Measurements from ENCODE around the gene NRG2. TPM values are rescaled to one million over a fixed set of nuclear protein-coding genes. Genes with fewer than 3 reads are reported as not detected.

Gene NRG2
- total and polyA plus RNA-seq, 2 of the 8 experiments (the other 6 are each of a cell fraction or from before 2014, with no cell fraction given): 0.27 to 0.54 TPM

DNA sequence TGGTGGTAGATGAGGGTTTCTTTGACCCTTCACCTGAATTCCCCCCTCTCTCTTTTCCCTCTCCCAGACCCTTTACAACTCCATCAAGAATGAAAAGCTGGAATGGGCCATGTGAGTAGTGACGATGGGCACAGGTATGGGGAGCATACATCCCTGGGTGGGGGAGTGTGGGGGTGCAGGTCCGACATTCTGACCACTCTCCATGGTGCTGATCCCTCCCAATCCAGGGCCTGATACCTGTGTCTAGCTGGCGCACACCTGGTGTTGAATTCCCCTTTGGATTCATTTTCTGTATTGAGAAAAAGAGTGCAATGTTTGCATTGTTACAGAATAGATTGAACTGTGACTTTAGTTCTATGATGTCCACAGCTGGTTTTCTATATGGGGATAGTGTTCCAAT lies 207.4 kb downstream of the NRG2 start:
- no peak overlapping the region for H2BK20ac ChIP-seq (ENCODE audit: low read length)
- H4K20me1 ChIP-seq (replicated peaks in 1 of 2; ENCODE audit: control insufficient read depth in 1 of 2, insufficient read depth in 2 of 2, low read length in 2 of 2): no peaks in the 10 kb centered on the region
- FAIRE-seq (no peak), DNase-seq (ENCODE audit: low read depth in 1 of 2, low spot score in 2 of 2) (no peak)
- H3K79me1 ChIP-seq (ENCODE audit: low read depth, low read length): no peaks in the 10 kb centered on the region
- no peak overlapping the region for H3K4me2 ChIP-seq (ENCODE audit: insufficient read depth in 1 of 2, low read depth in 2 of 2, low read length in 2 of 2)
- ChIA-PET CTCF (ENCODE audit: partially characterized antibody) (interaction anchor here (0.7 to 5.9 kb wide), 8 partner anchors 9 to 133 kb away, joined by 3 to 75 read pairs (median 3); no protein-coding TSS in a partner anchor), POLR2A (ENCODE audit: partially characterized antibody) (no interaction called here)
- H3K56ac ChIP-seq (replicated peaks; ENCODE audit: insufficient read length, low read depth, low read length): no peak overlapping the region
- H4K5ac ChIP-seq (ENCODE audit: insufficient read length, low read depth, low read length): no peak overlapping the region
- H3K9me3 ChIP-seq (ENCODE audit: insufficient read depth in 2 of 2, low read depth in 1 of 2, low read length in 1 of 2): no peaks in the 10 kb centered on the region
- H2BK120ac ChIP-seq (replicated peaks; ENCODE audit: low read depth, low read length): no peak overlapping the region
- no peak overlapping the region for H4K91ac ChIP-seq (replicated peaks; ENCODE audit: insufficient read length, low read length)
- H3K27me3 ChIP-seq (replicated peaks in 1 of 4; ENCODE audit: control insufficient read depth in 3 of 4, extremely low read depth in 1 of 4, insufficient read depth in 3 of 4, low read length in 3 of 4): peaks cover 0 to 4% (median 0%) of the 10 kb centered on the region in 4 experiments; a peak in 3 of 7 replicates
- no peak overlapping the region for H3K4me3 ChIP-seq (ENCODE audit: extremely low read depth in 1 of 4, insufficient read depth in 2 of 4, low read depth in 3 of 4, low read length in 4 of 4)
- no peak overlapping the region for H3K14ac ChIP-seq (ENCODE audit: insufficient read length)
- WGBS, 2 experiments (ENCODE audit: extremely low coverage in 1 of 2, insufficient coverage in 1 of 2, insufficient read length in 1 of 2, insufficient replicate concordance in 2 of 2, low coverage in 1 of 2, low lambda C conversion rate in 2 of 2, missing lambda C conversion rate in 1 of 2): 63% methylated on average over 3 of the region's 3 CpGs; no CpG with 5 or more reads in 1 of the 2 experiments
- no peak overlapping the region for H2BK15ac ChIP-seq (ENCODE audit: low read length)
- H3K23me2 ChIP-seq (ENCODE audit: low read depth, low read length): peaks cover 8% of the 10 kb centered on the region; the same call in 1 of the 2 replicates
- H3K27ac ChIP-seq (ENCODE audit: low read depth, low read length): no peak overlapping the region
- H3K79me2 ChIP-seq (ENCODE audit: control insufficient read depth in 1 of 2, insufficient read depth in 2 of 2, low read length in 2 of 2): no peaks in the 10 kb centered on the region
- no peak overlapping the region for H3K18ac ChIP-seq (ENCODE audit: extremely low read depth, low read length)
- H3K4ac ChIP-seq (replicated peaks; ENCODE audit: insufficient read length, low read depth, low read length): no peak overlapping the region
- H3K36me3 ChIP-seq (ENCODE audit: control insufficient read depth in 2 of 4, insufficient read depth in 4 of 4, low read length in 3 of 4): no peaks in the 10 kb centered on the region
- H2AK5ac ChIP-seq (ENCODE audit: low read depth, low read length): no peak overlapping the region
- no peak overlapping the region for H2BK5ac ChIP-seq (ENCODE audit: low read depth, low read length)
- H3K23ac ChIP-seq (ENCODE audit: insufficient read length): no peak overlapping the region
- H4K8ac ChIP-seq (ENCODE audit: extremely low read depth, insufficient read depth, low read length): no peak overlapping the region
- no peak overlapping the region for H2AFZ ChIP-seq (ENCODE audit: low read length)
- no peak overlapping the region for H2BK12ac ChIP-seq (ENCODE audit: low read depth, low read length)
- H3K9ac ChIP-seq (replicated peaks in 1 of 4; ENCODE audit: extremely low read depth in 1 of 4, low read depth in 3 of 4, low read length in 3 of 4): no peak overlapping the region
- no peaks in the 10 kb centered on the region for H3K4me1 ChIP-seq (replicated peaks in 1 of 4; ENCODE audit: control insufficient read depth in 3 of 4, insufficient read depth in 4 of 4, low read length in 3 of 4)
- TF ChIP-seq SIN3A (conservative IDR thresholded peaks at IDR 0.05 in 1 of 2, IDR thresholded peaks at IDR 0.05 in 1 of 2; ENCODE audit: low read depth in 1 of 2, low read length in 2 of 2): no peak

All from H1 (cell line).